GM12878 (cell line): ENCODE measurements around the gene DPPA5.

Experiments
- CREM ChIP-seq: IDR thresholded peaks from 2 replicates; pipeline ENCODE4 v1.6.1; 2014; ENCODE audit warnings: antibody characterized with exemption, low read depth
- CTCF ChIP-seq, 3 experiments: IDR thresholded peaks in 2 of 3; conservative IDR thresholded peaks in 1 of 3; 2 replicates each; pipeline ENCODE4 v1.5.1; 2011; ENCODE audit warnings: low read depth in 3 of 3, low read length in 3 of 3, mild to moderate bottlenecking in 3 of 3, control low read depth in 2 of 3, moderate library complexity in 2 of 3, inconsistent platforms in 1 of 3, mixed read lengths in 1 of 3; ENCODE audit not compliant: control insufficient read depth in 2 of 3, insufficient read depth in 1 of 3; ENCODE audit errors: extremely low read depth in 1 of 3

DNA sequence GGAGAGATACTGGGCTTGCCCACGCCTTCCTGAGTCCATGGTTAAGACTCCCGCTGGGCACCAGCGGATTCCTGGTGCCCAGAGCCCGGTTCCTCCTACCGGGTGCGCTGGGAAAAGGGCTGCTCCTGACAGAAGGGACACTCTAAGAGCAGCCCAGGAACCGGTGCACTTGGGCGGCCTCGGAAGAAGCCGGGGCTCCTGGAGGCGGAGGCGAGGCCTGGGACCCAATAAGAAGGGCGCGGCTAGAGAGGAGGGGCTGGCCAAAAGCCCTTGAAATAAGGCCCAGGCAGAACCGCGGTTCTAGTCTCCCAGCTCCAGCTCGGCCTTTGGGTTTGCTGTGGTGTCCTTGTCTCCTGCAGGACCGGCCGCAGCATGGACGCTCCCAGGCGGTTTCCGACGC, 8.3 kb upstream of the DPPA5 start, which contains the start of gene KHDC3L:
- TF ChIP-seq CTCF (IDR thresholded peaks at IDR 0.05 in 2 of 3, conservative IDR thresholded peaks at IDR 0.05 in 1 of 3; ENCODE audit: control insufficient read depth in 2 of 3, extremely low read depth in 1 of 3, insufficient read depth in 1 of 3, low read depth in 3 of 3, low read length in 3 of 3) (no peak), CREM (no peak)
